Measurements from ENCODE around the gene UFC1. TPM values are rescaled to one million over a fixed set of nuclear protein-coding genes. Genes with fewer than 3 reads are reported as not detected.

The UFC1 gene
- total and polyA plus RNA-seq, 5 donors = 82.6 to 99.9 (median 90.6) TPM

DNA sequence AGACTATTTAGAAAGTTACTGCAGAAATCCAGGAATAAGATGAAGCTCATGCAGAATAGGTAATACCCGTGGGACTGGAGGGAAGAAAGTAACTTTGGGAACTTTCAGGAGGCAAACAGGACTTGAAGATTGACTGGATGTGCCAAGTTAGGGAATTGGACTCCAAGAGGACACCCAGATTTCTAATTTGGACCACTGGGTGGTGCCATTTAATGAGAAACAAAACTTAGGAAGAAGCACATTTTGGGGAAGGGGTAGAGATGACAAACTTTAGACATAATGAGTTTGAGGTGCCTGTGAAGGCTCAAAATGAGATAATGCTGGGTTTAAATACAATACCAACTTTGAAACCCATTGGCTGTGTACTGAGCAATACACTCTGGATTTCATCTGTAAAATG is 26.9 kb downstream of the UFC1 start:
- no peak for ATAC-seq
- DNase-seq = no peak
- H3K4me3 ChIP-seq (ENCODE audit: low read length) = no peak overlapping the region
- no peaks in the 10 kb centered on the region for H3K9me3 ChIP-seq (ENCODE audit: control insufficient read depth, low read length)
- H3K4me1 ChIP-seq (ENCODE audit: control insufficient read depth, insufficient read depth, low read length) = no peaks in the 10 kb centered on the region
- no peaks in the 10 kb centered on the region for H3K27me3 ChIP-seq (ENCODE audit: control insufficient read depth, insufficient read depth)
- intact Hi-C loops (cut with DNase I) = no loop called here
- H3K27ac ChIP-seq (ENCODE audit: low read length) = no peak overlapping the region
- WGBS = 53% methylated on average over 1 of the region's 1 CpG

- intact Hi-C loops (cut with DNase I) = no loop called here
- Histone ChIP-seq H3K27ac (ENCODE audit: low read length) (no peak overlapping the region), H3K9me3 (ENCODE audit: control insufficient read depth, low read length) (no peaks in the 10 kb centered on the region), H3K4me3 (ENCODE audit: low read length) (no peak overlapping the region), H3K27me3 (ENCODE audit: control insufficient read depth, insufficient read depth) (no peaks in the 10 kb centered on the region), H3K4me1 (ENCODE audit: control insufficient read depth, insufficient read depth, low read length) (peaks cover 3% of the 10 kb centered on the region)
- ATAC-seq (no peak), DNase-seq (no peak)
- 94% methylated on average over 1 of the region's 1 CpG for WGBS
These were observed 28.4 kb downstream of the UFC1 start for GRCh38 chr1:161182214-161182613.

GRCh38 chr1:161185282-161185682 is 31.5 kb downstream of the UFC1 start:
- ATAC-seq (peak; percentile 79 to 87), DNase-seq (peak; percentile 84 to 89 (median 85))
- peaks cover 3% of the 10 kb centered on the region for H3K4me1 ChIP-seq (ENCODE audit: control insufficient read depth, insufficient read depth, low read length)
- H3K4me3 ChIP-seq (ENCODE audit: low read length) = no peak overlapping the region
- H3K27me3 ChIP-seq (ENCODE audit: control insufficient read depth, insufficient read depth) = no peaks in the 10 kb centered on the region
- 1% methylated on average over 3 of the region's 3 CpGs for WGBS
- H3K27ac ChIP-seq (ENCODE audit: low read length) = no peak overlapping the region
- intact Hi-C loops (cut with DNase I) = no loop called here
- no peaks in the 10 kb centered on the region for H3K9me3 ChIP-seq (ENCODE audit: control insufficient read depth, low read length)

DNA sequence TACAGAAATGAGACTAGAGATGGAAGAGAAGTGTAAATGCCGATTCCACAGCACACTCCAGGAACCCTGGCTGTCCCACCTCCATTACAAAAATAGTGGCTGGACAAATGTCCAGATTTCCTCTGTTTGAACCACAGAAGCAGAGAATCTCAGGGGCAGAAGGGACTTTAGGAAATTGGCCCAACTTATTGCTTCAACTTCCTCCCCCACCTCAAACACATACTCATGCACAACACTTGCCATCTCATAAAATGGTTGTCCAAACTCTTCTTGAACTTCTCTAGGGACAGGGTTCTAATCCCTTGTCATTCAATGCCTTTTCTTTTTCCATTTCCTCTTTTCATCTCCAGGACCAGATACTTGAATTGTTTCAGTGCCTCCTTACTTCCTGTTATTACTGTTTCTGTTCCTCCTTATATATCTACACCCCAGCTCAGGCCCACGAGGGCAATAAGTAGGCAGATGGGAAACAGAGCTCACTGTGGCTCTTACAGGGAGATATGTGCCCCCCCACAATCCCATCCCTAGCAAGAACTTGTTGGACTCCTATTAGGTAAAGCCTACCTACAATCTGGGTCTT is 32.0 kb downstream of the UFC1 start:
- intact Hi-C loops (cut with DNase I) = no loop called here
- H3K27me3 ChIP-seq (ENCODE audit: control insufficient read depth, insufficient read depth) = no peaks in the 10 kb centered on the region
- ATAC-seq (peak; percentile 1 to 6), DNase-seq (peak in 1 of 3 donors; percentile 53)
- H3K4me1 ChIP-seq (ENCODE audit: control insufficient read depth, insufficient read depth, low read length) = peaks cover 3% of the 10 kb centered on the region
- peak overlapping the region; percentile 72 for H3K27ac ChIP-seq (ENCODE audit: low read length)
- WGBS = 19% methylated on average over 2 of the region's 2 CpGs
- H3K4me3 ChIP-seq (ENCODE audit: low read length) = no peak overlapping the region
- H3K9me3 ChIP-seq (ENCODE audit: control insufficient read depth, low read length) = no peaks in the 10 kb centered on the region

GRCh38 chr1:161187311-161187710 is 33.5 kb downstream of the UFC1 start:
- H3K27ac ChIP-seq (ENCODE audit: low read length) = no peak overlapping the region
- peaks cover 3% of the 10 kb centered on the region for H3K4me1 ChIP-seq (ENCODE audit: control insufficient read depth, insufficient read depth, low read length)
- DNase-seq (peak in 1 of 3 donors; percentile 31), ATAC-seq (peak in 1 of 2 donors; percentile 17)
- no peaks in the 10 kb centered on the region for H3K27me3 ChIP-seq (ENCODE audit: control insufficient read depth, insufficient read depth)
- H3K4me3 ChIP-seq (ENCODE audit: low read length) = no peak overlapping the region
- H3K9me3 ChIP-seq (ENCODE audit: control insufficient read depth, low read length) = no peaks in the 10 kb centered on the region
- intact Hi-C loops (cut with DNase I) = no loop called here
- WGBS = 66% methylated on average over 3 of the region's 3 CpGs

DNA sequence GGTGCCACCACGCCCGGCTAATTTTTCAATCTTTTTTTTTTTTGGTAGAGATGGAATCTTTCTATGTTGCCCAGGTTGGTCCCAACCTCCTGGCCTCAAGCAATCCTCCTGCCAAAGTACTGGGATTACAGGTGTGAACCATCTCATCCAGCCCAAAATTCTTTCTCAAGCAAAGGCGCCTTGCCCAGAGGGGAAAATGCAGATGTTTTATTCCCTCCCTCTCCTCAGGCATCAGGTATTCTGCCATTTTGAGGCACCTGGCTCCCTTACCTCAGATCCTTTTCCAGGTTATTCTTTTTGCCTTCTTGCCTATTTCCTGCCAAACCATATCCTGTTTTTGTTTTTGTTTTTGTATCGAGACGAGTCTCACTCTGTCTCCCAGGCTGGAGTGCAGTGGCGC is 34.6 kb downstream of the UFC1 start:
- intact Hi-C loops (cut with DNase I) = no loop called here
- 80% methylated on average over 6 of the region's 6 CpGs for WGBS

DNA sequence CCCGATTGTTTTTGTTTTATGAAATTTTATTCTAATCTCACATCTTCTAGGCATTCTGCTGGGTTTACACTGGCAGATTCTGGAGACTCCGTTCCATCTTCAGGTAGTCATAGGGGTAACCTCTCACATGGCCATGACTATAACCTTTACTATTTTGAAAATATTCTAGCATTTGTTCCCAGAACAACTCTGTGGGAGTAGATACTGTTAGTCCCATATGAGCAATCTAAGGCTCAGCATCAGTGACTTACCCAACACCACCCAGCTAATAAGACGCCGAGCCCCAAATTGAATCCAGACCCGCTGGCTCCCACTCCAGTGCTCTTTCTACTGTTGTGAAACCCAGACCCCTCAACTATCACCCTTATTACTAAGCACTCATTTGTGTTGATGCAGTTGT is 35.3 kb downstream of the UFC1 start:
- no peaks in the 10 kb centered on the region for H3K27me3 ChIP-seq (ENCODE audit: control insufficient read depth, insufficient read depth)
- H3K4me1 ChIP-seq (ENCODE audit: control insufficient read depth, insufficient read depth, low read length) = peaks cover 3% of the 10 kb centered on the region
- H3K27ac ChIP-seq (ENCODE audit: low read length) = no peak overlapping the region
- no peak overlapping the region for H3K4me3 ChIP-seq (ENCODE audit: low read length)
- whole genome bisulfite sequencing = 91% methylated on average over 5 of the region's 5 CpGs
- ATAC-seq = no peak
- DNase-seq = peak in 1 of 3 donors; percentile 17
- intact Hi-C loops (cut with DNase I) = no loop called here
- H3K9me3 ChIP-seq (ENCODE audit: control insufficient read depth, low read length) = no peaks in the 10 kb centered on the region

More for the DNA sequence above, 34.6 kb downstream of the UFC1 start:
- no peaks in the 10 kb centered on the region for H3K27me3 ChIP-seq (ENCODE audit: control insufficient read depth, insufficient read depth)
- ATAC-seq (no peak), DNase-seq (no peak)
- peaks cover 3% of the 10 kb centered on the region for H3K4me1 ChIP-seq (ENCODE audit: control insufficient read depth, insufficient read depth, low read length)
- H3K4me3 ChIP-seq (ENCODE audit: low read length) = no peak overlapping the region
- H3K27ac ChIP-seq (ENCODE audit: low read length) = no peak overlapping the region
- no peaks in the 10 kb centered on the region for H3K9me3 ChIP-seq (ENCODE audit: control insufficient read depth, low read length)

DNA sequence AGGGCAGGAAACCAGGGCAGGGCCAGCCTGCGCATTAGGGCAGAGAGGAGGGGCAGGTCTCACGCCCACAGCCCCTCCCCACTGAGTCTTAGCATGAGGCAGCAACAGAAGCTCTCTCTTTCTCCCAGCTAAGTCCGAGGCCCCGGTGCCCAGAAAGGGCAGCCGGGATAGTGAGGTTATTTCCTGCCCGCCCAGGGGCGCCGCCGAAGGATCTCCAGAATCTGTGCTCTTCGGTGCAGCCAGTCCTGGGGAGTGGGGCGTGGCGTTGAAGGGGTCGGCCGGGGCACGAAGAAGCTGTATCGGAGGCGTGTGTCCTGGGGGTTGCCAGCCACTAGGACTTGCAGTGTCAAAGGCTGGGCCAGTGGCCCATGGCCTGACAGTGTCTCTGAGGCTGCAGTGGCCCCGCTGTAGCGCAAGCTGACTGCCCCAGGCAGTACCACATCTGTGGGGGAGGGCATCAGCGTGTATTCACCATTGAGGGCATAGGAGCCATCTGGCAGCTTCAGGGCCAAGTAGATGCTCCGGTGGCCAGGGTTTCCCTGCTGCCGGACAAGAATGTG is 37.3 kb downstream of the UFC1 start:
- DNase-seq (peak in 2 of 3 donors; percentile 49 to 51), ATAC-seq (peak in 1 of 2 donors; percentile 2)
- no peaks in the 10 kb centered on the region for H3K9me3 ChIP-seq (ENCODE audit: control insufficient read depth, low read length)
- intact Hi-C loops (cut with DNase I) = loop anchor here in 1 of 4 donors (10.0 kb wide), 1 partner anchor 194 kb away; no protein-coding TSS in a partner anchor
- no peak overlapping the region for H3K4me3 ChIP-seq (ENCODE audit: low read length)
- H3K27me3 ChIP-seq (ENCODE audit: control insufficient read depth, insufficient read depth) = no peaks in the 10 kb centered on the region
- WGBS = 67% methylated on average over 22 of the region's 22 CpGs
- H3K27ac ChIP-seq (ENCODE audit: low read length) = no peak overlapping the region
- peaks cover 3% of the 10 kb centered on the region for H3K4me1 ChIP-seq (ENCODE audit: control insufficient read depth, insufficient read depth, low read length)

DNA sequence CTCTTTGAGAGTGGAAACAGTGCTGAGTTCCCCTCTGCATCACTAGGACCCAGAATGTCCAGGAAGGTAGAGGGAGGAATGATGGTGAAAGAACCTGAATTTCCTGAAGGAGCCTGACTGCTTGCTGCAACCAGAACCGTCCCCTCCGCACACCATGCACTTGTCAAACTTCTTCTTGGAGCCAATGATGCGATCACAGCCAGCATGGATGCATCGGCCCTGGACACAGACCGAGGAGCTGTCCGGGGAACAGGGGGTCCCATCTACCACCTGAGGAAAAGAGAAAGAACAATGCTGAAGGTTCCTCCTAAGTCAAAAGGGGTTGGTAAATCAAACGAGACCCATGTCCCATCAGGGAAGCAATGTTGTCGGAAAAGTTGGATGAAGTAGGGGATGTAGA is 38.2 kb downstream of the UFC1 start:
- H3K9me3 ChIP-seq (ENCODE audit: control insufficient read depth, low read length) = no peaks in the 10 kb centered on the region
- peak in 1 of 3 donors; percentile 52 for DNase-seq
- H3K4me3 ChIP-seq (ENCODE audit: low read length) = no peak overlapping the region
- WGBS = 78% methylated on average over 8 of the region's 8 CpGs
- no peaks in the 10 kb centered on the region for H3K27me3 ChIP-seq (ENCODE audit: control insufficient read depth, insufficient read depth)
- H3K4me1 ChIP-seq (ENCODE audit: control insufficient read depth, insufficient read depth, low read length) = peaks cover under 1% of the 10 kb centered on the region
- no peak overlapping the region for H3K27ac ChIP-seq (ENCODE audit: low read length)
- ATAC-seq = no peak
- intact Hi-C loops (cut with DNase I) = loop anchor here in 1 of 4 donors (10.0 kb wide), 1 partner anchor 193 kb away; no protein-coding TSS in a partner anchor

DNA sequence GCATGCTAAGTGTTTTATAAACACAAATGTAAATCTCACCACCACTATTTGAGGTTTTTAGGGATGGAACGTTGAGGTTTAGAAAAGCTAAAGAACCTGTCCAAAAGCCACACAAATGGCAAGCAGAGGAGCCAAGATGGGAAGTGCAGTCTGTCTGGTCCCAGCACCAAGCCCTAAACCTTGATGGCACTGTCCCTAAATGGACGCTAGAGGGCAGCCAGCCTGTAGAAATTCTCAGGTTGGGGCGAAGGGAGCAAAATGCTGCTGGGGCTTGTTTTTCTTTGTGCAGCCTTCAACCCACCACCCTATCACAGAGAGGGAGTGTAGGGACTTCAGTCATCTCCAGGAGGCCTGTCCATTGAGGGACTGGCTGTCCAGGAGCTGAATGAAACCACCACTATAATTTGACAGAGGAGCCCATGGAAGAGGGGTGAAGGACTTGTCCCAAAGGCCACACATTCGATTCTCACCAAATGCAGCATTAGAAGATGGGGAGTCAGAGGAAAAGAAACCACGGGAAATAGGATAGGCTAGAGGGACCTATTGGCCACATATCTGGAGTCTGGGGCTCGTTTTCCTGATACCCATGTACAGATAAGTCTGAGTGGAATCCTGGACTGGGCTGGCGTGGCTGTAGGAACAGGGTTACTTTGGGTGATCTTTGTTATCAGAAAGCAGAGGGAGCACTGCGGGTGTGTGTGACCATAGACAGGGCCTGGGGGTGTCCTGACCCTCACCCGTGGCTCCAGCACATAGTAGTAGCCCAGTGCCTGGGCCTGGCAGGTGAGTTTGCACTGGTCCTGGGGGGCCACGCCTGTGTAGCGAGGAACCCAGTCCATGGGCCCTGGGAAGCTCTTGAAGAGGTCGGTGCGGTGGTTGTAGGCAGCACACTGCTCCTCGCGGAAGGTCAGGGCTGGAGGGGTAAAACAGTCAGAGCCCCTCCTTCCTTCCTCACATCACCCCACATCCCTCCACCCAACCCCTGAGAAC is 39.0 kb downstream of the UFC1 start:
- H3K27ac ChIP-seq (ENCODE audit: low read length) = no peak overlapping the region
- intact Hi-C loops (cut with DNase I) = loop anchor here in 1 of 4 donors (10.0 kb wide), 1 partner anchor 192 kb away; no protein-coding TSS in a partner anchor
- ATAC-seq (peak; percentile 12 to 49), DNase-seq (peak in 2 of 3 donors; percentile 71 to 76)
- whole genome bisulfite sequencing = 46% methylated on average over 15 of the region's 15 CpGs
- no peaks in the 10 kb centered on the region for H3K4me1 ChIP-seq (ENCODE audit: control insufficient read depth, insufficient read depth, low read length)
- no peak overlapping the region for H3K4me3 ChIP-seq (ENCODE audit: low read length)
- no peaks in the 10 kb centered on the region for H3K9me3 ChIP-seq (ENCODE audit: control insufficient read depth, low read length)
- H3K27me3 ChIP-seq (ENCODE audit: control insufficient read depth, insufficient read depth) = no peaks in the 10 kb centered on the region

Data from right cardiac atrium (tissue), 5 donors.